ENCODE measurements around the gene FLCN.

FLCN gene

GRCh38 chr17:17253406-17253805 lies 16.4 kb upstream of the FLCN start:
- H3K4me3 ChIP-seq (ENCODE audit: control insufficient read depth, low read depth, low read length): no peak overlapping the region
- TF ChIP-seq CTCF (IDR thresholded peaks at IDR 0.05; ENCODE audit: control insufficient read depth, insufficient read depth, low read depth, low read length, missing control alignments): no peak
- DNase-seq (ENCODE audit: low read depth): no peak

- no peak for DNase-seq (ENCODE audit: low read depth)
- no peak overlapping the region for H3K4me3 ChIP-seq (ENCODE audit: control insufficient read depth, low read depth, low read length)
- TF ChIP-seq CTCF (IDR thresholded peaks at IDR 0.05; ENCODE audit: control insufficient read depth, insufficient read depth, low read depth, low read length, missing control alignments): no peak
Measured at GRCh38 chr17:17252149-17252661, 15.2 kb upstream of the FLCN start.

- no peak overlapping the region for H3K4me3 ChIP-seq (ENCODE audit: control insufficient read depth, low read depth, low read length)
- no peak for TF ChIP-seq CTCF (IDR thresholded peaks at IDR 0.05; ENCODE audit: control insufficient read depth, insufficient read depth, low read depth, low read length, missing control alignments)
- DNase-seq (ENCODE audit: low read depth): no peak
Measured at GRCh38 chr17:17246879-17247278, 9.9 kb upstream of the FLCN start.

- no peak overlapping the region for H3K4me3 ChIP-seq (ENCODE audit: control insufficient read depth, low read depth, low read length)
- TF ChIP-seq CTCF (IDR thresholded peaks at IDR 0.05; ENCODE audit: control insufficient read depth, insufficient read depth, low read depth, low read length, missing control alignments): no peak
- no peak for DNase-seq (ENCODE audit: low read depth)
Measured at GRCh38 chr17:17243163-17243562, 6.2 kb upstream of the FLCN start.

- no peak for TF ChIP-seq CTCF (IDR thresholded peaks at IDR 0.05; ENCODE audit: control insufficient read depth, insufficient read depth, low read depth, low read length, missing control alignments)
- no peak overlapping the region for H3K4me3 ChIP-seq (ENCODE audit: control insufficient read depth, low read depth, low read length)
- no peak for DNase-seq (ENCODE audit: low read depth)
Measured at GRCh38 chr17:17242246-17242645, 5.3 kb upstream of the FLCN start.

- H3K4me3 ChIP-seq (ENCODE audit: control insufficient read depth, low read depth, low read length): no peak overlapping the region
- no peak for TF ChIP-seq CTCF (IDR thresholded peaks at IDR 0.05; ENCODE audit: control insufficient read depth, insufficient read depth, low read depth, low read length, missing control alignments)
- DNase-seq (ENCODE audit: low read depth): no peak
Measured at GRCh38 chr17:17241656-17242055, 4.7 kb upstream of the FLCN start.

- H3K4me3 ChIP-seq (ENCODE audit: control insufficient read depth, low read depth, low read length): no peak overlapping the region
- no peak for DNase-seq (ENCODE audit: low read depth)
- no peak for TF ChIP-seq CTCF (IDR thresholded peaks at IDR 0.05; ENCODE audit: control insufficient read depth, insufficient read depth, low read depth, low read length, missing control alignments)
Measured at GRCh38 chr17:17239832-17240231, 2.9 kb upstream of the FLCN start.
